GM04504 (cell line): ENCODE measurements around the gene C9orf153.
"Not testable (repeated sequence)": the region's sequence is repeated elsewhere in the genome, so short reads cannot be mapped to it uniquely, and the experiment has no call there.

Source experiments
- DNase-seq: peaks from one replicate; pipeline ENCODE4 v3.0.0-alpha.2; 2012; ENCODE audit warnings: low read depth

The C9orf153 gene

DNA sequence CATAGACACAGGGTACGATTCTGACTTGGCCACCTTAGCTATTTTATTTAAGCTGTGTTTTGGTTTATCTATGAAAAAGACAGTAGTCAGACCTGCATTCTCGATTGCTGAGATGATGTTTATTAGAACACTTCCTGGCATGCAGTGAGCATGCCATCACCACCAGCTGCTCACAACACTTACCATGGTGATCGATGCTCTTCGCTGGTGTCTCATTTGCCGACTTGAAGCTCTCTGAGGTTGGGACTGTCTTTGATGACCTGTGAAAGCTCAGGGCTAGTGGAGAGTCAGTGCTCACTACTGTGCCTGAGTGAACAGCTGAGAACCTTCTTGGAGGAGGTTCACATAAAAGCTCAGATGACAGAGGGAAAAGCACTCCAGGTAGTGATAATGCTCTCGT, 4.4 kb upstream of the C9orf153 start:
- no peak for DNase-seq

DNA sequence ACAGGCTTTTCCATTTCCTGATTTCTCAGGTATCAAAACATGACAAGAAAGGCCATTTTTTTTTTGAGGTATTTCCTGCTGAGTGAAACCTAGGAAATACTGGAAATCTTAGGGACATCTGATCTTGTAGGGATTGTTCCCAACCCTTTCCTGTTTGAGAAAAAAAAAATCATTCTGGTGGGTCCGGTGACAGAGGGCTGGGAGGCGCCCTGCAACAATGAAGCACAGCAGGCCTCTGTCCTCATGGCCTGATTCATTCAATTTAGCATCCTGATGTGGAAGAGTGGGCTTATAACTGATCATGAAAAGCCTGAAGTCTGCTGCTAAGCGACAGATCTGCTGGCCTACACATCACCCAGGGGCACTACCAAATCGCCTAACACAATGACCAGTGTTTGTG, 3.0 kb upstream of the C9orf153 start:
- no peak for DNase-seq

DNA sequence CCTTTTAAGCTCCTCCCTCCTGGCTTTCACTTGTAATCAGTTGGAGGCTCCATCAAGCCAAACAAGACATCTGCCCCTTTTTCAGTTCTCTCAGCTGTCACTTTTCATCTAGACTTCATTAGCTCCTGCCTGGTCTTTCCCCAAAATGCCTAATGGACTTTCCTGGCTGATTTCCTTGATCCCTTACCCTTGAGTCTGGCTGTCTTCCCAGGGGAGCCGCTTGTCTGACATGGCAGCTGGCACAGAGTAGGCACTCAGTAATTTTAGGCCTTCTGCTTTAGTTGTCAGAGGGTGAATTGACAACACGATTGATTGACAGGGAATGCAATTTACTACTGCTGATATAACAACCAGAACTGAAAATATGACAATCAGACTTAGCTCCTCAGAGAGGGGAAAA, 2.1 kb downstream of the C9orf153 start:
- no peak for DNase-seq

DNA sequence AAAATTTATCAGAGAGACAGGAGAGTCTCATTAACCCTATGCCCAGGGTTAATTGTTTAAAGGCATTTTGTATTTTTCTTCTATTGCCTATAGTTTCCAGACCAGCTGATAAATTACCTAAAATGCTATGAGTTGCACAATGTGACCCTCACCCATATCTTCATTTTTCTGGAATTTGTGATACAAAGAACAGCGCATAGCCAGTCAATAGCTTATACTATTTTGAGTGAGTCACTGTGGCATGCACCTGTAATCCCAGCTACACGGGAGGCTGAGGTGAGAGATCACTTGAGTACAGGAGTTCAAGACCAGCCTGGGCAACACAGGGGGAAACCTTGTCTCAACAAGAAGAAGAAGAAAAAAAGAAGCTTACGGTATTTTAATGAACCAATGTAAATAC, 2.8 kb downstream of the C9orf153 start:
- no peak for DNase-seq

DNA sequence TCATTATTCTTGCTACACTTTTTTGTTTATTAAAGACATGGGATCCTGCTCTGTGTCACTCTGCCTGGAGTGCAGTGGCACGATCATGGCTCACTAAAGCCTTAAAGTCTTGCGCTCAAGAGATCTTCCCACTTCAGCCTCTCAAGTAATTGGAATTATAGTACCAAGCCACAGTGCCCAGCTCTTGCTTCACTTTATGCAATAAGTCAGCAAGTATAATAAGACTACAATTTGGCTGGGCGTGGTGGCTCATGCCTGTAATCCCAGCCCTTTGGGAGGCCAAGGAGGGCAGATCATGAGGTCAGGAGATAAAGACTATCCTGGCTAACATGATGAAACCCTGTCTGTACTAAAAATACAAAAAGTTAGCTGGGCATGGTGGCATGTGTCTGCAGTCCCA, 5.9 kb downstream of the C9orf153 start:
- no peak for DNase-seq

DNA sequence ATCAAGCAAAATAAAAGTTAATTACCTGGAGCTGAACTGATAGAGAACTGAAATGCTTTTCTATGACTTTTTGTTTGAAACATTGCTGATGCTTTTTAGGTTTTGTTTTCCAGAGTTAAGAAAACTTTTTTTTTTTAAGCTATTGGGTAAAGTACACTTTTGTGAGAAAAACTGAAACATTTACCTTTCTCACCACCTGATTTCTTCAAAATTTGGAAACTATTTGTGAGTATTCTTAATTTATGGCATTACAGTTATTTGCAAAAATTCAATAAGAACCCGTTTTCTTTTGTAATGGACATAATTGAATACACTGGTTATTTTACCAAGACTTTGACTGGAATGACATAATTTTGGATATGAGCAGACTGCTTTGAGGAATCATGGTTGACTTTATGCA, 6.6 kb downstream of the C9orf153 start:
- DNase-seq = no peak

DNA sequence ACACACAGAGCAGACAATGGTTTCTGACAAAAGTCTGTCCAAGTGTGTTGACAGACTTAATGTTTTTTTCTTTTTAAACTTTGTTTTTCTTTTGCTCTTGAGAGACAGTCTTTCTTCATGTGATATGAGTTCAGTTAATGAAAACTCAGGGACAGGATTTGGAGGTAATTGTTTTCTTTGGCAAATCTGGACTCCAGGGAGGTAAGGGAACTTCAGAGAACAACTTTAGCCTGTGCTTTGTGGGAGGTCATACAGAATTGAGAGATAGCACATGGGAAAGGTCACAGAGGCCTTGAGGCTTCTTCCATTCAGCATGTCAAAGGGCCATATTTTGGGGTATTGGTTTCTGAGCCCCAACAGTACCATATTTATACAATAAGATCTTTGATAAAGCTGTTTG, 9.3 kb downstream of the C9orf153 start:
- DNase-seq = no peak

DNA sequence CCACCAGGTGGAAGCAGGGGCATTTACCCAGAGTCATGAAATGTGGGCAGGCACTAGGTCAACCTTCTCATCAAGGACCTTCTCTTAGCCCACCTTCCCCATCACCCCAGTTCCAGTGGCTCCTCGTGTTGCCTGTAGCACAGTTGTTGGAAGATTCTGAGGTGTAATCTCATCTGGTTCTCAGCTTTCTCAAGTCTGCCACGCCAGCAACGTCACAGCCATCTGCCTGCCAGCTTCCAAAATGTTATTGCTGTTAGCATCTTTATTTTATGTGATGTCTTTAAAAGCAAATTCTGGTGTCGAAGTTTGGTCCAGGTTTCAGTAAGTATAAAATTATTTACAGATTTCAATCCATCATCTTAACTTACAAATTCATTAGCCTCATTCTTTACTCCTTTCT, 10.7 kb downstream of the C9orf153 start:
- DNase-seq = no peak

DNA sequence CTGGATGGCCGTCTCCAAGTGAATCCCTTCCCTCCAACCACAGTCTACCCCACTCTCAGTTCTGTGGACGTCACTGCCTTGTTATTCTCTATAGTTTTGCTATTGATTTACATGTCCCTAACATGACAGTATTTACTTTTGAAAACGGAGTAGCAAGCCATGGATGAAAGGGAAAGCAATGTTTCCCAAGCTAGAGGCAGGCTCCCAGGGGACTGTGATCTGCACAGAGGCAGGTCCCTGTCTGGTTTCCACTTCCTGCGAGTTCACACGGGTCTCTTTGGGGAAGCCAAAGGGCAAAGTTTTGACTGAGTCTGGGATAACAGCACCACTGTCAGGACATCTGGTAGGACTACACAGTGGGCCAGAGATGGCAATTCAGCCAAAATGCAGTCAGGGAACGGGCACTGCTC, 12.7 kb downstream of the C9orf153 start:
- no peak for DNase-seq

DNA sequence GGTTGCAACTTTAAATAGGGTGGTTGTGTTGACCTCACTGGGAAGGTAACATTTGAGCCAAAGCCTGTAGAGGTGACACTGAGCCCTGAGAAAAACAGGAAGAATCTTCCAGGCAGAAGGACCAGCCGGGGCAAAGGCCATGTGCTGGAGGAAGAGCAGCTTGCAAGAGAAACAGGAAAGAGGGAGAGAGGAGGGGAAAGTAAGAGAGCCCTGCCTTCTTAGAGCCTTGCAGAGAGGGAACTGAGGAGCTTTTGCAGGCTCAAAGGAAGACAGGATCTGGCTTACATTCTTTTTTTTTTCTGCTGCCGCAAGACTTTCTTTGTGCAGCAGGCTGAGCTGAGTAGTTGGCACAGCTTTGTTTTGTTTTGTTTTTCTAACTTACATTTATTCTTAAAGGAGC, 17.4 kb downstream of the C9orf153 start:
- DNase-seq = no peak

DNA sequence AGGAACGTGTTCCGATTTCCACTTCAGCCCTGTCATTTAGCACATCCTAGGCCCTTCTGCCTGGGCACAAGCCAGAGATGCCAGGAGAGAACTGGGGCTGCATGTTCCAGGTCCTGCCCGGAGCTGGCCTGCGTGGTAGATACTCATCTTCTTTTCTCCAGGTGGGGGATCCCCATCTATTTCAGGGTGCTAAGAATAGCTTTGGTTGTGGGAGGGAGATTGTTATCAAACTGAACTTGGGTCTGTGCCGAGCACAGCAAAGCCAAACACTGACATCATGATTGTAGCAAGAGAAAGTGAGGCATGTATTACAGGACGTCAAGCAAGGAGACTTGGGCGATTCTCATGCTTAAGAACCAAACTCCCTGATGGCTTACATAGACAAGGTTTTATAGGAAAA, 18.2 kb downstream of the C9orf153 start:
- no peak for DNase-seq

DNA sequence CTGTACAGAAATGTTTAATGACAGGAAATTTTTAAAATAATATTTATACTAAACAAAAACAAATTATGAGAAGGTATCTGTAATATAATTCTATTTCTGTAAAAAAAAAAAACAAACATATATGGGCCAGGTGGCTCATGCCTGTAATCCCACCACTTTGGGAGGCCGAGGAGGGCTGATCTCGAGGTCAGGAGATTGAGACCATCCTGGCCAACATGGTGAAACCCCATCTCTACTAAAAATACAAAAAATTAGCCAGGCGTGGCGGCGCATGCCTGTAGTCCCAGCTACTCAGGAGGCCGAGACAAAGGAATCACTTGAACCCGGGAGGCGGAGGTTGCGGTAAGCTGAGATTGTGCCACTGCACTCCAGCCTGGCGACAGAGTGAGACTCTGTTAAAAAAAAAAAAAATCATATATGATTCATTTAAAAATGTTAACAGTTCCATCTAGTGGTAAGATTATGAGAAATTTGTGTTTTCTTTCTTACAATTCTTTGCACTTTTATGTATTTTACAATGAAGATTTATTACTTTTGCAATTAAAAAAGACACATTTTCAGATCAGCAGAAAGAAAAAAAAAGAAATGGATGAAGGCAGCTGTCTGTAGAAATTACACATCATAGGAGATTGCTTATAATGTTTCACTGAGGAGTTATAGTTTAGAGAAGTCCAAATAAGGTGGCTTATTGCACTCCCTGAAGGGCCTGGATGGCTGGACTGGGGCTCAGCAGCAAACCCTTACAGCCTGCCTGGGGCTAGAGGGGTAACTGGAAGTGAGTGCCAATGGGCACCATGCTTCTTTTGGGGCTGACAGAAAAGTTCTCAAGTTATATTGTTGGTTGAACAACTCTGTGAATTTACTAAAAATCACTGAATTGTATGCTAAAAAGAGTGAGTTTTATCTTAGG, 20.3 kb downstream of the C9orf153 start:
- no peak for DNase-seq

DNA sequence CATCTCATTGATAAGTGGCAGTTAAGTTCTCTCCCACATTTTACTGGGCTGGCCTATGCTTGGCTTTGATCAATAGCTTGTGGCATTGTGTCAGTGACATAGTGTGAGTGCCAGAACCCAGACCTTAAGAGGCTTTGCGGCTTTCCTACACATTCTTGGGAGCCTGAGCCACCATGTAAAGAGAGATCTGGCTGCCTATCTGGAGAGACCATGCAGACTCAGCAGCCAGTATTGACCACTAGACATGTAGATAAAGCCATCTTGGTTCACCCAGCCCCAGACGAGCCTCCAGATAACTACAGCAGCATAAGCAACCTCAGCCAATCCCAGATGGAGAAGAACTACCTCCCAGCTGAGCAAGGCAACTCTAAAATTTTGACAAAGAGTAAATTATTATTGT, 28.6 kb downstream of the C9orf153 start:
- DNase-seq = no peak

DNA sequence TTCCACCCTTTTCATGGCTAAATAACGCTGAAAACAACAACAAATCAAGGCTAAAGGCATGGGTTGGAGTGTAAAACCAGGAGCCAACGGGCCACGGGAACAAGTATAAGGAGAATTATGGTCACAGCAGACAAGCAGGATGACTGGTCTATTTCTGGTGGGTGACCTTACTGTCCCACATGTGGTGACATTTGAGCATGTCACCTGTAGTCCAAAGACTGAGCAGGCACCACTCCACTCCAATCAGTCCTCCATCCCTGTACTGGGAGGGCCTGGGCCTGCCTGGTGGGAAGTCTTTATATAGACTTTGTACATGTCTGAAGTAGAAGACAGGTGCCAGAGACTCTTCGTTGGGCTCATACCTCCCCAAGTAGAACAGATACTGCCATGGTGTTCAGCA, 36.8 kb downstream of the C9orf153 start:
- no peak for DNase-seq

DNA sequence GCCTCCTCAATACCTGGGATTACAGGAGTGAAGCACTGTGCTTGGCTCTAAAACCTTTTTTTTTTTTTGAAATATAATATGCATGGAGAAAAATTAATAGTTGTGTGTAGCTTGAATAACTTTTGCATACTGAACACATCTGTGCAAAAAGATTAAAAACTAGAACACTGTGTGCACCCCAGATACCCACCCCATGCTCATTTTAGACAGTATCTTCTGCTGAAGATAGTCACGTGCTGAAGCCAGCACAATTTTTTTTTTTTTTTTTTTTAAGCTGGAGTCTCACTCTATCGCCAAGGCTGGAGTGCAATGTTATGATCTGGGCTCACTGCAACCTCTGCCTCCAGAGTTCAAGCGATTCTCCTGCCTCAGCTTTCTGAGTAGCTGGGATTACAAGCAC, 39.9 kb downstream of the C9orf153 start:
- DNase-seq = no peak

DNA sequence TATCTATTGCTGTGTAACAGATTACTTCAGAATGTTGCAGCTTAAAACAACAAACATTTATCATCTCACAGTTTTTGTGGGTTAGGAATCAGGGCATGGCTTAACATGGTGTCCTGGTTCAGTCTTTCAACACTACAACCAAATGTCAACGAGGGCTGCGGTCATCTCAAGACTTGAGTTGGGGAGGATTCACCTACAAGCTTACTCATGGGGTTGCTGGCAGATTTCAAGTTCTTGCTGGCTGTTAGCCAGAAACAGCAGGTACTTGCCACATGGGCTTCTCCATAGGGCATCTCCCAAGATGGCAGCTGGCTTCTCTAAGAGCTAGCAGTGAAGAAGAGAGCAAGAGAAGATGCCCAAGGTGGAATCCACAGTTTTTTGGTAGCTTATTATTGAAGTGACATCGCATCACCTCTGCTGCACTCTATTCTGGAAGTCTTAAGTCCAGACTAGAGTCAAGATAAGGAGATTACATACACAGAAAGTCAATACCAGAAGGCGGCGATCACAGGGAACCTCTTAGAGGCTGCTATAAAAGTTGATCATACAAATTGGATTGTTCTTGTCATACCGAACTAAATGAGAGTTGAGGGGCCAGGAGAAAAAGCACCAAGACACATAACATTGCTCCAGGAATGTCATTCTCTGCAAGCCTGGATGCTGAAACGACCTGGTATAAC, 42.2 kb downstream of the C9orf153 start:
- DNase-seq = no peak

DNA sequence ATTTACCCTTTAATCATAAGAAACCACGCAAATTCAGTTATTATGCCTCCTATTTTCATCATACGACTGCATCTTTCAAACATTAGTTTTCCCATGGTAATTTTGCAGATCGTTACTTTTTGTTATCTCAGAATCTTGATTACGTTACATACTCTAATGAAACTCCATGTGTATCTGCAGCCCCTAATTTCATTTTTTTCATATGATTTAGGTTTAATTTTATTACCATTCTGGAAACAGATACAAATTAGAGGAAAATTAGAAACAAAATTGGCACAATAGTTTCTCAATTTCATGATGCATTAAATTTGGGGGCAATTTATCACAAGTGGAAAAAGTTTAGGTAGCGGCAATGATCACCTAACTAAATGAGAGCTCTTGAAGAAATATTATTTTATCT, 52.3 kb downstream of the C9orf153 start:
- DNase-seq = no peak

DNA sequence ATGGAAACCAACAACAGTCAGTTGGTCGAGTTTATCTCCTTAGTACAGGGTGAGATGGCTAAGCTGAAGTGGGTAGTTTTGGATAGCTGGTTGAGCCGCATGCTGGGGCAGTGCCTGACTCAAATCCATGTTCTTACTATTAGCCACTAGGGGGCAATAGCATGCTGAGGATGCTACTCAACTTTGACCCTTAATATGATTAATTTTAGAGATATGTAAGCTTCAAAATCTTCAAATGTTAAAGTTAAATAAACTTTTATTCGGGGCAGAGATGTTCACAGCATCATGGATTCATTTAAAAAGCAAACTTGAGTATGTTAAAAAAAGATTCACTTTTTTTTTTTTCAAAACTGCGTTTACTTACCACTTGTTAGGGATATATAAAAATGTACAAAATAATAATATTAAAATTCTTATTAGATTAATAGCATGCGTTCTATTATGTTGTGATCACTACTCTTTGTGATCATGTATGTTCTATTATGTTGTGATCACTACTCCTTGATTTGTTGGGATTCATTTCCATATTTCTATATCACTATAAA, 57.0 kb downstream of the C9orf153 start:
- peak; percentile 6 for DNase-seq

DNA sequence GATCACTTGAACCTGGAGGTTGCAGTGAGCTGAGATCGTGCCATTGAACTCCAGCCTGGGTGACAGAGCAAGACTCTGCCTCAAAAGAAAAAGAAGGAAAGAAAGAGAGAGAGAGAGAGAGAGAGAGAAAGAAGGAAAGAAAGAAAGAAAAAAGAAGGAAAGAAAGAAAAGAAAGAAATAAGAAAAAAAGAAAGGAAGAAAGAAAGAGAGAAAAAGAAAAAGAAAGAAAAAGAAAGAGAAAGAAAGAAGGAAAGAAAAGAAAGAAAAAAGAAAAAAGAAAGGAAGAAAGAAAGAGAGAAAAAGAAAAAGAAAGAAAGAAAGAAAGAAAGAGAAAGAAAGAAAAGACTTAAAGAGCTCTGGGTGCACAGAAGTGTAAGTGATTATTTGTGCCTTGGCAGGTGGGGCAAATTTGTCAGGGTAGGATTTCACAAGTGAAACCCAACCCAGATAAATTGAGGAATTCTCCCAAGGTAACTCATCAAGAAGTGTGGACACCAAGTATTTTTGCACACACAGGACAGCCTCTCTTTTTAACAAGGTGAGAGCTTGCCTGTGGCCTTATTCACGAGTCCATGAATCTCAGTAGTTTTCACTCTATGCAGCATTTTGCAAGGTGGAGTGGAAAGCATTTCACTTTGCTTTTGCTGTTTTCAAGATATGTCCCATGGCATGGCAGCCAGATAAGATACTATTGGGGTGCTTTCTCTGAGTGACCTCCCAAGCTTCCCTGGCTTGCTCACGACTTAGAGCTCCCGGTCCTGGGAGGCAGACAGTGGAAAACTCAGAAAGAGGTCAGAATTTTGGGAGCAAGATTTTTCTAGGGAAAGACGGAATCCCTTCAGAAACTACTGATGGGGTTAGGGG, 57.8 kb downstream of the C9orf153 start:
- no peak for DNase-seq

DNA sequence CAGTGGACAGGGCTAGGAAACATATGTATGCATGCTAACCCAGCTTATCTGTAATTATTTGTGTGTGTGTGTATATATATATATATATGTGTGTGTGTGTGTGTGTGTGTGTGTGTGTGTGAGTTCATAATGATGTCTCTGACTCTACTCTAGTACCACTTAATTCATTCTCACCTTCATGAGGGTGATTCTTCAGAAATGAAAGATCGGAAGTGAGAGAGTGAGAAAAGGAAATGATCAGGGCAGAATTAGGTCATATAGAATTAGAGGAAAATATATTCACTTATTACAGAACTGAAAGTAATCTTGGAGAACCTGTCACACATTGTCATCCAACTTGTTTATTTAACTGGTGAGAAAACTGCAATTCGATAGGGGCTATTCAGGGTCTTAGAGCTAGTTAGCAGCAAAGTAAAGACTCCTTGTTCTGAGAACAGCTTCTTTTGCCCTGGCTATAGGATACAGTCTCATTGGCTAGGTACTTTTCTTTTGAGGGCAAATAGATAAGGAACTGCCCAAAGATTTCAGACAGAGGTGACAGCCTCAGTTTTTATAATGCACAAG, 58.8 kb downstream of the C9orf153 start:
- DNase-seq = no peak

DNA sequence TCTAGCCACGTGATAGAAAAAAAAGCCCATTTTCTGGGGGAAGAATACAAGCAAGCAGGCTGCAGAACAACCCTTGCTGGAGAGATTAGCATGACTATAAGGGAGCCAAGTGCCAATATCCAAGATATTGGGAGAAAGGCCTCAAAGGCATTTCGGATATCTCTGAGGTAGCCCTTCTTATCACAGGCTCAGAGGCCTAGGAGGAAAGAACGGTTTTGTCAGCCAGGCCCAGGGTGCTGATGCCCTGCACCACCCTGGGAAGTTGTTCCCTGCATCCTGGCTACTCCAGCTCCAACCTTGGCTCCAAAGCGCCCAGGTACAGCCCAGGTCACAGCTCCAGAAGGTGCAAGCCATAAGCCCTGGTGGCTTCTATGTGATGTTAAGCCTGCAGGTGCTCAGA, 66.4 kb downstream of the C9orf153 start:
- no peak for DNase-seq

DNA sequence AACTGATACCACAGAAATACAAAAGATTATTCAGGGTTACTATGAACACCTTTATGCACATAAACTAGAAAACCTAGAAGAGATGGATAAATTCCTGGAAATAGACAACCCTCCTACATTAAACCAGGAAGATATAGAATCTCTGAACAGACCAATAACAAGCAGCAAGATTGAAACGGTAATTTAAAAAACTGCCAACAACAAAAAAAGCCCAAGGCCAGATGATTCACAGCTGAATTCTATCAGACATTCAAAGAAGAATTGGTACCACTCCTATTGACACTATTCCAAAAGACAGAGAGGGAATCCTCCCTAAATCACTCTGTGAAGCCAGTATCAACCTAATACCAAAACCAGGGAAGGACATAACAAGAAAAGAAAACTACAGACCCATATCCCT, 68.8 kb downstream of the C9orf153 start:
- DNase-seq = not testable (repeated sequence)
